ENCODE measurements around the gene PIP4K2B. TPM values are rescaled to one million over a fixed set of nuclear protein-coding genes. Genes with fewer than 3 reads are reported as not detected.

PIP4K2B gene
- total RNA-seq, 1 donor from 2014 or later = 46.7 TPM

DNA sequence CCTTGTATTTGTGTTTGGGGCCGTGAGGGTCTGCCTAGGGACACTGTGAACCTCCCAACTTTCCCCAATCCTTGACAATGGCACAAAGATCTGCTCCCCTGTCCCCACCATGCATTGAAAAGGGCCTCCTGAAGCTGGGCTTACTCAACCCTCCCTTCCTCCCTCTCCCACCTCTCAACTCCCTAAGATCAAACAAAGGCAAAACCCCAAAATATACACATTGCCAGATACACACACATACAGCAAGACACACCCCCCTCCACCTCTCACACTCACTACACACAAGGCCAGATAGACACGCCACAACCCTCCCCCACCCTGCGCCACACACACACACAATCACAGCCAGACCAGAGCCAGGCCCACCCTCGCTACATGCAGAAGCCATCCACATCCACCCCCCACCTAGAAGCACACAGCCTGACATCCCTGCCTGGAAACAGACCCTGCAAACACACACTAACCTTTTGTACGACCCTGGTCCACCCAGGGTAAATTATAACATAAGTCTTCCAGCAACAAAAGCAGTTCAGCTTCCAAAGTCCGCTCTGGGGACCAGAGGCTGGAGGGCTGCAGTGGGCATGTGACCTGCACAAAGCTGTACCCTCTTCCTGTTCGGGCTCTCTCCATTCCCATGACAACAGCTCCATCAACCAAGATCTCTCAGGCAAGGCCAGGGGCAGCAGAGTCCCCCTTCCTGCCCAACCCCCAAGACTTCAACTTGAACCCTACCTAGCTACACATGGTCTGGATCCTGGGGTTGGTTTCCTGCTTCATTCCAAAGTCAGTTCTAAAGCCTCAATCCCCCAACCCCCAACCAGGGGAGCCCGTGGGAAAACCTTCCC lies 53.1 kb downstream of the PIP4K2B start:
- DNase-seq (ENCODE audit: low spot score) = no peak

DNA sequence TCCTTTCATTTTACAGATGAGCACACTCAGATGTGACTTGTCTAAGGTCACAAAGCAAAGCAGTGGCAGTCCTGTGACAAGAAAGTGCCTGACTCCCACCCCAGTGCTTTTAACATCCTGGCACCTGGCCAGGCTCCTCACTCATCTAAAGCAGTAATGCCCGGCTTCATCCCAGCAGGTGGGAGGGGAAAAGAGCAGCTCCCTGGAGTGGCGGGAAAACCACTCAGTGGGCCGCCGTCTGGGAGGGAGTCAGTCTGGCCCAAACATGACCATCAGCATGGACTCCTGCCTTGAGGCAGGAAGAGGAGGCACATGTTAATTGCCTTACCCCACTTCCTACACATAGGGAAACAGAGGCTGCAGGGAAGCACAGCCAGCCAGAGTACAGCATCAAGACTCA lies 53.8 kb downstream of the PIP4K2B start:
- DNase-seq (ENCODE audit: low spot score) = no peak

DNA sequence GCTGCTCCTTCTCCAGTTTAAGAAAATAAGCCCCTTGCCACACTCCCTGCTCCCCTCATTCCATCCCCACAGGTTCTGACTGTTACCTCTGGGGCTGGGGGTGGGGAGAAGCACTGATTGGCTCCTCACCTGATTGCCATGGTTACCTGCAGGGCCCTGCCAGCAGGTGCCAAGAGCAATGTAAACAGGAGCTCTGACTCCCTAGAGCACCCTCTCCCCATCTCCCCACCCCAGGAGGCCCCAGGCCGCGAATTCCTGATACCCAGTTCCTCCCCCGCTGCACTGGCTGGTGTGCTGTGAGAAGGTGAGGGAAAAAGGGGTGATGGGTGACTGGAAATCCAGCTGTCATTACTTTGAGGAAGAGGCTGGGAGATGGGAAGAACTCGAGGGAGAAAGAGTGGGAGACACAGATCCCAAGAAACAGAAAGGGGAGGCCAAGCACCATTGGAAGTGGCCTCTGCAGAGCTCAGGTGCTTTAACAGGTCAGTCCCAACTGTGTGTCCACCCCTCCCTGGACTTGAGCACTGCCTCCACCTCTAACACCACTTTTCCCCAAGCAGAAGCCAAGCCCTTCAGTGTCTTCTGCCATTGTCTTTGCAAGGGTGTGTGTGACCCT lies 55.7 kb downstream of the PIP4K2B start:
- no peak for DNase-seq (ENCODE audit: low spot score)

DNA sequence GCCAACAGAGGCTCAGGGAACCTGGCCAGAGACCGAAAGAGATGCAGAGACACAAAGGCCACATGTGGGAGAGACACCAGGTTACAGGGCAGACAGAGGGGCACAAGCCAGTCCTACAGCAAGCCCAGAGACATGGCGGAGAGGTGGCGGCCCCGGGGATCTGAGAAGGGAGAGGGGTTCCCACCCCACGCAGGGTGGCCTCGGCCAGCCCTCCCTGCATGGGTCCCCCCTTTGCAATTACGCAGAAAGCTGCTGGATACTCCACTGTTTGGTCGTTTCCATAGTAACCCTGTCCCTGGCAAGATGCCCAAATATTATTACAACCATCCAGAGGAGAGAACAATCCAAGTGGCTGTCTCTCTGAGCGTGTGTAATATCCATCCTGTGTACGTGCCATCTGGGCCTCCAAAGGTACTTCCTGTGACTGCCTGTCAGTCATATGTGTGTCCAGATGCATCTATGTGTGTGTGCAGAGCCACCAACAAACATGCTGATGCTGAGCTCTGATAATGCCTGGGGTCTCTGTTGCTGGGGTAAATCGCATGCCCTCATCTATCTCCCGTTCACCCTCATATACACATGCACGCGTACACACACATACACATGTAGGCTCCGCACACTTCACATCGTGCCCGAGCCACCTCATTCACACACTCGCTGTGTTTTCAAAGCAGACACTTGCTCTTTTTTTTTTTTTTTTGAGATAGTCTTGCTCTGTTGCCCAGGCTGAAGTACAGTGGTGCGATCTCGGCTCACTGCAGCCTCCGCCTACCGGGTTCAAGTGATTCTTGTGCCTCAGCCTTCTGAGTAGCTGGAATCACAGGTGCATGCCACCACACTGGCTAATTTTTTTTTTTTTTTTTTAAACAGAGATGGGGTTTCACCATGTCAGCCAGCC lies 56.7 kb downstream of the PIP4K2B start:
- DNase-seq (ENCODE audit: low spot score) = peak; percentile 69

DNA sequence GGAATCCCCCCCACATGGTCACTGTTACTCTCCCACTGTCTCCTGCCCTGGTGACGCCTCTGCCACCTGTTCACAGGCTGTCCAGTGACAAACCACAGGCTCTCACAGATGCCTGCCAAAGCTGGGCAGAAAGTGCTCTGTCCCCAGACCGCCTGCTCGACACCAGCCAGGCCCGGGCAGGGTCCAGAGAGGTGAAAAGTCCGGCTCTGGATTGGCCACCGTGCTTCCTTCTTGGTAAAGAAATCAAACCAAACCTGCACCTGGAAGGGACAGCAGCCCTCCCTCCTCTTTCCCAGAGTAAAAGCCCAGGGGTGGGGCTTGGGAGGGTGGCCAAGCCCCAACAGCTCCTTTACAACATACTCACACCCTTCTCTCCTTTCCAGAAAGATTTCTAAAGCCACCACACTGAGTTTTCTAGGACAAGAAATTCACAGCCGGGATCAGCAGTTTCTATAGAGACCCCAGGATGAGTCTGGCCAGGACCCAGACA lies 57.4 kb downstream of the PIP4K2B start:
- DNase-seq (ENCODE audit: low spot score) = no peak

DNA sequence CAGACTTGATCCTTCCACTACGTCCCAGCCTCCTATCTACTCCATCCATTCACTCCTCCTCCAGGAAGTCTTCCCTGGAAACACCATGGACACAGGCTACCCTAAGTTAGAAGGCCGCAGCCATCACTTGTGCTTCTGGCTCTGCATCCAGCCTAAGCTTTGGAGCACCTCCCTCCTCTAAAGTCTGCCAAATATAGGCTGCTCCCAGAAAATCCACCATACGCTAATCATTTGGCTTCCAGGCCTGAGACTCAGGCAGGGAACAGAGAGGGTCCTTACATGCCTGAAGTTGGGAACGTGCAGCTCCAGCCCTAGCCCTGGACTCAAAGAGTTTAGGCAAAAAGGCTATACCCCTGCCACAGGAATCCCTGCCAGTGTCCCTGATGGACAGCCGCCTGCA lies 57.9 kb downstream of the PIP4K2B start:
- no peak for DNase-seq (ENCODE audit: low spot score)

DNA sequence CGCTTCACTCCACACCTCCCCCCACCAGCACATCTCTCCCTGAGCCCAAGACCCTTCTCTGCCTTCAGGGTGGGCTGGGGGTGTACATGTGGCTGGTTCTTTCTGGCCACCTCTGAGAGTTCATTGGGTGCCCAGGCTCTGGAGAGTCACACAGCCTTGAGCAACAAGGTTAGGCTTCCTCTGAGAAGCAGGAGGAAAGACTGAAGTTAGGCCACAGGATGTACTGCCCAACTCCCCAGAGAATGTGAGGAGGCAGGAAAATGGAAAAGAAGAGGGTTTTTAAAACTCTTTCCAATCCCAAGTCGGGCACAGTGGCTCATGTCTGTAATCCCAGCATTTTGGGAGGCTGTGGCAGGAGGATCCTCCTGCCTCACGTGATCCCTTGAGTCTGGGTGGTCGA lies 58.5 kb downstream of the PIP4K2B start:
- no peak for DNase-seq (ENCODE audit: low spot score)

DNA sequence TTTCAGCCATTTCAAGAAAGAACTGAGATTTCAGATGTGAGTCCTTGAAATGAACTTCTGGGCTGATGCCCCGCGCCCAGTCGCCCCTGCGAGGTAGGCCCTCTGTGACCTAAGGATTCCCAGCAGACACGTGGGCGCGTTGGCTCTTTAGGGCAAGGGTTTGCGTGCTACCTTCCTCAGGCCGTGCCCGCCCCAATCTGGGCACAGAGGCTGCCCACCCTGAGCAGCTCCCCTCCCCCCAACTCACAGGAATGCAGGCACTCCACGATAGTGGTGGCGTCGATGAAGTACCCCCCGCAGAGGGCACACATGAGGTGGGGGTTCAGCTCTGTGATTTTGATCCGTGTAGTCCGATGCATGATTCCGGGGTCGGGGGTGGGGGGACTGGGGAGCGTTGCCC lies 59.3 kb downstream of the PIP4K2B start:
- DNase-seq (ENCODE audit: low spot score) = no peak

DNA sequence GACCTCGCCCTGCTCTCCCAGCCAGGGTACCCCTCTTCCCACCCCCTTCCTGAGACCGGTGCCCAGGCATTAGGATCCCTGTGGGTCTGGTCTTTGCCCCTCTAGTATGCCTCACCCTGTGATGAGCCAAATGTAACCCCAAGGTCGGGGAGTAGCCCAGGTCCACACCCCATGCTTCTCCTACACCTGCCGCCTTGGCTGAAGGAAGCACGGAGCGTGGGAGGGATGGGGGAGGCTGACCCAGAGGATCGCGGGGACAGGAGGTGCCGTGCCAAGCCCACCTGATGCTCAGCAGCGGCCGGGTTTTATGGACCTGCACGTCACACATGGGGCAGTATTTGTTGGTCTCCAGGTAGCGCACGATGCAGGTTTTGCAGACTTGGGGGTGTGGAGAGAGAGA lies 60.1 kb downstream of the PIP4K2B start:
- DNase-seq (ENCODE audit: low spot score) = no peak

DNA sequence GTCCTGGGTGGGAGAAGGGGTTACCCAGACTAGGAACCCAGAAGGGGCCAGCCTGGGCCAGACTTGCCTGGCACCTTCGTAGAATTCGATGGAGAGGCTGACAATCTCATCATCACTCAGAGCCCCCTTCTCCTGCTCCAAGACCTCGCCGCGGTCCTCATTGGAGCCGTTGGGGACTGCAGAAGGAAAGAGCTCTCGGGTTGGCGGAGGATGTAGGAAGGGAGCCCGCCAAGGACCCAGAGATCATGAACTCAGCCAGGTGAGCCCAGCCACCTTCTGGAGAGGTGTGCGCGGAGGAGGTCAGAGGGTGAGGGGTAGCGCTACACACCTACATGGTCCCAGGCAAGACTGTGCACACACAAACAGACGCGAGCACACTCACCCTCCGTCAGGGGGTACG lies 60.7 kb downstream of the PIP4K2B start:
- DNase-seq (ENCODE audit: low spot score) = no peak

DNA sequence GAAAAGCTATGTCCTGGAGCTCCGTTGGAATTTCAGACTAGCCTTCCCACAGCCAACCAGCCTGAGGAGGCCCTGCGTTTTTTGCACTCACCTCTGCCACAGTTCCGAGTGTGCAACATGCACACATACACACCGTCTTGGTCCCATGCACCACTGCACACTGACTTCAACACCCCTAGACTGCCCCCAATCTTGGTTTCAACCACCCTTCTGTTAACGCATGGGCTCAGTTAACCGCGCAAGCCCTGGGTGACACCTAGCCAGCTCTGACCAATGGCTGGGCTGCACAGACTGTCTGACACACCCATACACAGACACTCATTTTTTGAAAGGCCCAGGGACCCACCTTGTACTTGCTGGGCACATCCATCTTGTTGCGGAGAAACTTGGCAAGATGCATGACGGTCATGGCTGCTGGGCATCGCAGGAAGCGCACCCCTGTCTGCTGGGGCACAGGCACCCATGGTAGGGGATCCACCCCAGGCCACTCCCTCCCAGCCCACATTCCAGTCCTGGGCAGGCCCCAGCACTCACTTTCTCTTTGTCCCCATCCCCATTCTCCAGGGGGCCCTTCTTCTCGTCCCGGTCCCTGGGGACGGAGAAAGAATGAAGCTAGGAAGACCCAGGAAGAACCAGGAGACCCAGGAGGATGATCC lies 61.2 kb downstream of the PIP4K2B start:
- DNase-seq (ENCODE audit: low spot score) = no peak

DNA sequence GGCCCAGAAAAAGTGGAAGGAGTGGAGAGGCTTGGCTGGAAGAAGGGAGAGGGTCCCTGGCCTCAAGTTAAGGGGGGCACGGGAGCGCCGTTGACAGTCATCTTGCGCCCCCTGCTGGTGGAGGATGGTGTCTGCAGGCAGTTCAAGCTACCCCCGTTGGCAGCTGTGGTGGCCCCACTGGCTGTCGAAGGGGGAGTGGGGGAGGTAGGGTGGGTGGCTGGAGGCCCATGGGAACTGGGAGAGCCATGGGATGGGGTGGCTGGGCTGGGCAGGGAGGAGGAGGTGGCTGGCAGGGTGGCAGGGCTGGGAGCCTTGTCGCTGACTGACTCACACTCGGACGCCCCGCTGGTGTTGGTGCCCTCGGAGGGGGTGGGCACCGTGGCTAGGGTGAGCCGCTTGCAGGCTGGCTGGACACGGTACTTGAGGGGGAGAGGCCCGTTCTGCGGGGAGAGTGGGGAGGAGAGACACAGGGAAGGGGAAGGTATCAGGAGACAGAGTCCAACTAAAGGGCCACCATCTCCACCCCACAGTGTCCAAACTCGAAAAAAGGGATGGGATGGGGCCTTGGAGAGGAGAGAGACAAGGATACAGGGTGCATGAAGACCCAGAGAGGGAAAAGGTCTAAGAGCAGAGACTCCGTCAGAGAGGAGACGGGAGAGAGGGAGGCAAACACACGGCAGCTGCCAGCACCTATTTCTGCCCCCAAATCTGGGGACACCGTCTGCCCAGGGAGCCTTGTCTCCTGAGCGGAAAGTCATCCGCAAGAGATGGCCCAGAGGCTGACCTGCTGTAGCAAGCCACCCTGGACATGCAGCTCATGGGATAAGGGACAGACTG lies 64.0 kb downstream of the PIP4K2B start:
- no peak for DNase-seq (ENCODE audit: low spot score)

DNA sequence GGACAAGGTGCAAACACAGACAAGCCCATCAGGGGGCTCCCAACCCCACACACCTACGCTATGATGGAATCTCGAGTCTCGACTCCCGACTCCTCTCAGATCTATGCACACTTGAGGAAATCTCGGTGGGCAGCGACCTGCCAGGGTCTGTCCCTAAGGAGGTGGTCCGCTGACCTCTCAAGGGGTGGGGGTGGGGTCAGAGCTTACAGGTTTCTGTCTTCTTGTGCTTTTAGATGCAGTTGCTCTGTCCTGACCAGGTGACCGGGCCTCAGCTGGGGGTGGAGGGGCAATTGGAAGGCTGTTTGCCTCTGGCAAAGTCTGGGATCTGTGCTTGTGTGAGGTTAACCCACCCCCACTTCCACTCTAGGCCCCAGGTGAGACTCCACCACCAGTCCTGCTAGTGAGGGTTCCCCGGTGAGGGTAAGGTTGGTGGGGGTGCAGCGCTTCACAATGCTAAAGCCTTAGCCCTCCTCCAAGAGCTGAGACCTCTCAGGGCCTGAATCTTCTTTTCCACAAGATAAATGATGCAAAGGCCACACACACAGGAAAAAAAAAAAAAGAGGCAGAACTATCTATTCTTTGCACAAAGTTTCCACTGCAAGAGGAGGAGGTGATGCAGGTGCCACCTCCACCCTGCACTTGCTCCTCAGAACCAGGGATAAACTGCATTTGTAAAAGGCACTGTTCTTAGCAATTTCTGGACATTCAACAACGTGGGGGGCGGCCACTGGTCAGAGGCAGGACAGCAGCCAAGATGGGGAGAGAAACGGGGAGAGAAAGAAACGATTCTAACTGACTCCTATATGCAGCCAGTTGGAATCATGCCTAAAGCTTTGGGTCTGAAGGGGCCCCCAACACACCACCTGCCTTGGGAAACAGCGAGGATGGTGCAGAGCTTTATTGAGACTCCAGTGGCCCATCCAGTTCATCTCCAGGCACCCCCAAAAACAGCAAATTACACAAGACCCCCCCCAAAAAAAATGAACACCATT lies 65.1 kb downstream of the PIP4K2B start:
- DNase-seq (ENCODE audit: low spot score) = no peak

DNA sequence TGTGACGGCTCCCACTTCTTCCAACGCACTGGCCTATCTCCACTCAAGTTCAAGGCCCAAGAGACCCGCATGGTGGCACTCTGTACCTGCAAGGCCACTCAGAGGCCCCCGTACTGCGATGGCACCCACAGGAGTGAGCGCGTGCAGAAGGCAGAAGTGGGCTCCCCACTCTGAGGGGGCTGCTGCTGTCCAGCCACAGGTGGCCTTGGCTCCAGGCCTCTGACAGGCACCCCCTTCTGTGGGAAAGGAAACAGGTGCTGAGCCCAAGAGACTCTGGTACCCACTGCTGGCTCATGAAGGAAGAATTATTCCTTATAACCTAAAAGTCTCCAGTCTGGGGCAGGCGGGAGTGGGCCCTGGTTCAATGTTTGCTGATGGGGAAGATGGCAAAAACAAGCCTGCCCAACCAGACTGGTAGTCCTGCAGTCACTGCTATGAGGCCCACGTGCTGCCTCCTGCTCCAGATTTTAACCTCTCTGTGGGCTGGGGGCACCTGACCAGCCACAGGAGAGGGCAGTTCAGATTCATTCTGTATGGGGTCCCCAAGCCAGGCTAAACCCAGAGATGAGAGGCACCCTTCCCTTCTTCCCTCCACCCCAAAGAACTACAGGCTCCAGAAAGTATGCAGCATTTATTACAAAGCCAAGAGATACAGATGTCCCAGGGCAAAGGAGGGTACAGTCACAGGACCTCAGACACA lies 65.9 kb downstream of the PIP4K2B start:
- no peak for DNase-seq (ENCODE audit: low spot score)

DNA sequence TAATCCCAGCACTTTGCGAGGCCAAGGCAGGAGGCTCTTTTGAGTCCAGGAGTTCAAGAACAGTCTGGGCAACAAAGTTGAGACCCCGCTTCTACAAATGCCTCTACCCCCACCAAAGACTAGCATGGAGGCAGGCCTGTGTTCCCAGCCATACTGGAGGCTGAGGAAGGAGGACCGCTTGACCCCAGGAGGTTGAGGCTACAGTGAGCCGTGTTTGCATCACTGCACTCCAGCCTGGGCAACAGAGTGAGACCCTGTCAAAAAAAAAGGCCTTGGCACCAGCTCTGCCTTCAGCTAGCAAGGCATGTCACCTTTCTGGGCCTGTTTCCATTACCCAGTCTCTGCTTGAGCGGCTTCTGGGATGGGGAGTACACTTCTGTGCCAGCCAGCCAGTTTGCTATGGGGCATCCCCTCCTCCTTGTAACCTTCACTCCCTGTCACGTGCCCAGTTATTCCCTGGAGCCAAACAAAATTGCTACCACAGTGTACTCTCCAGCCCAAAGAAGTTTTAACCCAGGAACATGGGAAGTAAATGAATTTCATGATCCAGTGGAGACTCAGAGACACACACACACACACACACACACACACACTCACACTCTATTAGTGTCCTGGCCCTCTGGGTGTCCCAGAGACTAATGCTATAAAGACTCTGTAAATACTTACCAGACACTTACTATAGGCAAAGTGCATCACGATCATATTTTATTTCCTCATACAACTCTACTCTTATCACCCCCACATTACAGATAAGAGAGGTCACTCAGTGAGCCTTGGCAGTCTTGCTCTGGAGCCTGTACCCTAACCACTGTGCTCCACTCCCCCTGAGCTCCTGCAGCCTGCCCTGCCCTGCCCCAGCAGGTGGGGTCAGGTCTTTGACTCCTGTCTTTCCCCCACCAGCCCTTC lies 66.7 kb downstream of the PIP4K2B start:
- DNase-seq (ENCODE audit: low spot score) = no peak

DNA sequence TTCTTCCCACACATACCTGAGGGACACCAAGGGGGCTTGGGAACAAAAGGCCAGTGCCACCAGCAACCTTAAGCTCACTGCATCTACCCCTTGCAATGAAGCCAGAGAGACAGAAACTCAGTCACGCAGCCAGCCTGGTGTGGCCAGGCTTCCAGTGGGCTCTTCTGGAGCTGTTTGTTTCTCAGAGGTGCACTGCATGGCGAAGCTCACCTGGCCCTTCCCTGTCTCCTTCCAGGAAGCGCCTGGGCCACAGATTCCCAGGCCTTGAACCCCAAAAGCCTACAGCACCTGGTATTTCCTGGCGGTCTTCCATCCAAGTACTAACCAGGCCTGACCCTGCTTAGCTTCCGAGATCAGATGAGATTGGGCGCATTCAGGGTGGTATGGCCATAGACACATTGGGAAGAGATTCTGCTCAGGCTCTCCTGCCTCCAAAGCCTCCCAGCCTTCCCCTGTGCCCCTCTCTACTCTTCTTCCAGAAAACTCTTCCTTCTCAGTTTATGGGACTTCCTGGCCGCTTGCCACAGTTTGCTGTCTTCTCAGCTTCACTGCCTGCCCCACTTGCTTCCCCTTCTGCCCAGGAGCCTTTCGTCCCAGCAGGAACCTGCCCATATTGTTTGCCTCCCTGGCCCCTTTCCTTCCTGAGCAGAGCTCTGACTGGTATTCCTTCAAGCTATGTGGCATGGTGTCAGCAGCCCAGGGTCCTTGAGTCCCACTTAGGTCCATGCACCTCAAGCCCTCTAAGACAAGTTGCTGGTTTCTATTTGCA lies 67.6 kb downstream of the PIP4K2B start:
- no peak for DNase-seq (ENCODE audit: low spot score)
